HepG2 (cell line): Measurements from ENCODE around the gene HNRNPA2B1. TPM values are rescaled to one million over a fixed set of nuclear protein-coding genes. Genes with fewer than 3 reads are reported as not detected.

ENCODE experiments used
- ATAC-seq: fragments of 200-7000 bp; cut with Tn5 transposase; 3 replicates; pipeline ENCODE4 v1.9.1; 2020; ENCODE audit warnings: mild to moderate bottlenecking, moderate library complexity
- BruUV-seq: library from RNA; stranded (reverse); fragments of 400-500 nt; replicated peaks from 2 replicates; lab custom pipeline; 2021; lab: Mats Ljungman, UMichigan
- CTCF ChIA-PET: fragments of 300-600 bp; formaldehyde crosslinking; extraction: SDS; loops from one replicate; lab custom pipeline; 2021; ENCODE audit warnings: low total read pairs, inconsistent platforms, low intra/inter-chr PET ratio; lab: Yijun Ruan, JAX
- POLR2A ChIA-PET: fragments of 350-600 bp; sonication (Branson Sonifier 250); formaldehyde crosslinking; loops from one replicate; lab custom pipeline; 2020; ENCODE audit warnings: antibody characterized with exemption, inconsistent platforms; lab: Yijun Ruan, JAX
- DNase-seq: peaks from one replicate; pipeline ENCODE4 v3.0.0-alpha.2; 2015; ENCODE audit warnings: low spot score
- FAIRE-seq: peaks from 3 replicates; lab custom pipeline; 2011; peaks lifted over from hg19 to GRCh38; lab: Jason Lieb, UNC
- H2AFZ ChIP-seq: one replicate; pipeline ENCODE4 v1.6.1; 2011; ENCODE audit warnings: low read length, inconsistent platforms
- H3K27ac ChIP-seq: fragments of 300-600 bp; 3 replicates; pipeline ENCODE4 v1.8.0; 2011; ENCODE audit warnings: mixed run types, mild to moderate bottlenecking, mixed read lengths, low read length, inconsistent platforms; ENCODE audit not compliant: insufficient read depth; ENCODE audit errors: extremely low read length
- H3K27me3 ChIP-seq, 2 experiments: fragments of 200-600 bp in 1 of 2; 2 replicates in 1 of 2; 3 replicates in 1 of 2; pipeline versions ENCODE4 v1.6.0 to v1.8.0; 2011; ENCODE audit warnings: low read length in 2 of 2, mild to moderate bottlenecking in 2 of 2, moderate library complexity in 2 of 2, inconsistent platforms in 1 of 2; ENCODE audit not compliant: insufficient read depth in 2 of 2, control insufficient read depth in 1 of 2
- H3K36me3 ChIP-seq, 2 experiments: fragments of 200-600 bp in 1 of 2; replicated peaks in 1 of 2; 2 replicates in 1 of 2; 3 replicates in 1 of 2; pipeline versions ENCODE4 v1.5.1 to v1.8.0; 2011; ENCODE audit warnings: low read length in 2 of 2, inconsistent platforms in 1 of 2; ENCODE audit not compliant: insufficient read depth in 2 of 2, control insufficient read depth in 1 of 2
- H3K4me1 ChIP-seq: 2 replicates; pipeline ENCODE4 v1.5.1; 2012; ENCODE audit warnings: low read length, inconsistent platforms; ENCODE audit not compliant: insufficient read depth
- H3K4me2 ChIP-seq: 2 replicates; pipeline ENCODE4 v1.6.0; 2011; ENCODE audit warnings: low read depth, low read length, inconsistent platforms
- H3K4me3 ChIP-seq, 3 experiments: fragments of 200-600 bp in 1 of 3; sonication (generic), shearing (Covaris generic) in 1 of 3; replicated peaks in 1 of 3; 2 replicates each; pipeline ENCODE4 v1.5.1; 2011 to 2016; ENCODE audit warnings: low read length in 3 of 3, inconsistent platforms in 2 of 3, low read depth in 2 of 3, mild to moderate bottlenecking in 2 of 3, control low read depth in 1 of 3, mixed read lengths in 1 of 3; ENCODE audit not compliant: insufficient read depth in 1 of 3
- H3K79me2 ChIP-seq: one replicate; pipeline ENCODE4 v1.6.1; 2011; ENCODE audit warnings: low read length, inconsistent platforms; ENCODE audit not compliant: insufficient read depth
- H3K9ac ChIP-seq: 2 replicates; pipeline ENCODE4 v1.6.0; 2011; ENCODE audit warnings: mild to moderate bottlenecking, low read depth, low read length, inconsistent platforms; ENCODE audit not compliant: insufficient read depth
- H3K9me3 ChIP-seq: 2 replicates; pipeline ENCODE4 v1.5.1; 2012; ENCODE audit warnings: mild to moderate bottlenecking, low read length
- H4K20me1 ChIP-seq: 2 replicates; pipeline ENCODE4 v1.6.0; 2011; ENCODE audit warnings: inconsistent platforms, mild to moderate bottlenecking, low read length, moderate library complexity; ENCODE audit not compliant: insufficient read depth
- ETV5 ChIP-seq: IDR thresholded peaks from 2 replicates; pipeline ENCODE4 v1.6.1; 2018; ENCODE audit warnings: missing biosample characterization, missing genetic modification reagents, inconsistent platforms, borderline replicate concordance
- FOXO4 ChIP-seq: sonication (generic); formaldehyde crosslinking; conservative IDR thresholded peaks from 2 replicates; pipeline ENCODE4 v1.8.1; 2023; ENCODE audit warnings: missing genetic modification reagents
- GABPB1 ChIP-seq: IDR thresholded peaks from 2 replicates; pipeline ENCODE4 v1.6.1; 2016; ENCODE audit warnings: mild to moderate bottlenecking, missing genetic modification reagents, moderate library complexity, missing compliant biosample characterization
- KDM2A ChIP-seq: sonication (generic); formaldehyde crosslinking; IDR thresholded peaks from 2 replicates; pipeline ENCODE4 v1.4.0; 2020; ENCODE audit warnings: low read depth, missing genetic modification reagents, borderline replicate concordance
- MAZ ChIP-seq, 2 experiments: sonication (generic) in 1 of 2; formaldehyde crosslinking in 1 of 2; IDR thresholded peaks; 2 replicates each; pipeline versions ENCODE4 v1.5.0 to v1.6.1; 2012 to 2020; ENCODE audit warnings: low read depth in 2 of 2, mild to moderate bottlenecking in 2 of 2, borderline replicate concordance in 1 of 2, improper control_type of control experiment in 1 of 2, low read length in 1 of 2, missing genetic modification reagents in 1 of 2, moderate library complexity in 1 of 2
- PCBP1 ChIP-seq: fragments of 200-400 bp; formaldehyde crosslinking; IDR thresholded peaks from 2 replicates; pipeline ENCODE4 v1.6.1; 2017; ENCODE audit warnings: mild to moderate bottlenecking, low read depth, low read length, borderline replicate concordance
- POLR2A ChIP-seq, 2 experiments: IDR thresholded peaks; 2 replicates each; pipeline ENCODE4 v1.6.1; 2011; ENCODE audit warnings: low read depth in 2 of 2, low read length in 2 of 2, mild to moderate bottlenecking in 1 of 2, moderate library complexity in 1 of 2; ENCODE audit not compliant: insufficient read depth in 1 of 2
- SALL1 ChIP-seq: sonication (generic); formaldehyde crosslinking; IDR thresholded peaks from 2 replicates; pipeline ENCODE4 v1.8.0; 2022; ENCODE audit warnings: mild to moderate bottlenecking, missing genetic modification reagents
- SYNCRIP ChIP-seq: fragments of 200-400 bp; formaldehyde crosslinking; IDR thresholded peaks from 2 replicates; pipeline ENCODE4 v1.6.1; 2018; ENCODE audit warnings: mild to moderate bottlenecking, low read depth, low read length; ENCODE audit not compliant: insufficient read depth
- TAF1 ChIP-seq: sonication (generic); formaldehyde crosslinking; IDR thresholded peaks from 2 replicates; pipeline ENCODE4 v1.4.0; 2020; ENCODE audit warnings: missing genetic modification reagents
- ZFP91 ChIP-seq: sonication (generic); formaldehyde crosslinking; IDR thresholded peaks from 2 replicates; pipeline ENCODE4 v1.9.0; 2022; ENCODE audit warnings: missing genetic modification reagents, mild to moderate bottlenecking, borderline replicate concordance
- ZNF546 ChIP-seq: sonication (generic); formaldehyde crosslinking; conservative IDR thresholded peaks from 2 replicates; pipeline ENCODE4 v1.8.1; 2023; ENCODE audit warnings: mild to moderate bottlenecking, missing genetic modification reagents
- ZNF713 ChIP-seq: sonication (generic); formaldehyde crosslinking; IDR thresholded peaks from 2 replicates; pipeline ENCODE4 v1.4.0; 2020; ENCODE audit warnings: mild to moderate bottlenecking, missing genetic modification reagents
- ZNF747 ChIP-seq: sonication (generic); formaldehyde crosslinking; IDR thresholded peaks from 2 replicates; pipeline ENCODE4 v1.8.1; 2023; ENCODE audit warnings: missing genetic modification reagents, mild to moderate bottlenecking, borderline replicate concordance
- ZNF777 ChIP-seq: sonication (generic); formaldehyde crosslinking; IDR thresholded peaks from 2 replicates; pipeline ENCODE4 v1.4.0; 2020; ENCODE audit warnings: missing genetic modification reagents
- ZNF800 ChIP-seq: sonication (generic); formaldehyde crosslinking; IDR thresholded peaks from 2 replicates; pipeline ENCODE4 v1.4.0; 2020; ENCODE audit warnings: missing genetic modification reagents
- whole genome bisulfite sequencing: methylation state at CpG from one replicate; pipeline ENCODE4 v1.1.6; 2017; ENCODE audit warnings: low lambda C conversion rate; 5-methylcytosine and 5-hydroxymethylcytosine counted together
- in situ Hi-C: cut with HindIII; loops from 2 replicates; pipeline ENCODE4 v1.10.0; 2017; ENCODE audit warnings: low pct_unique_long_range_greater_than_20kb; ENCODE audit not compliant: extremely low pct_ligation_motif_present
- intact Hi-C: fragments of 100-400 bp; cut with micrococcal nuclease; formaldehyde crosslinking; loops from one replicate; pipeline ENCODE4 v1.10.0; 2022; ENCODE audit not compliant: unreplicated experiment
- polyA plus RNA-seq, 8 experiments: library from polyadenylated mRNA; depleted of rRNA in 3 of 8; stranded (reverse) in 7 of 8; unstranded in 1 of 8; fragments of >200 nt; fragmentation: Illumina TruSeq in 4 of 8; extraction: Trizol in 4 of 8; gene quantifications; 2 replicates each; pipeline versions ENCODE4 v1.2.1 to v1.2.3, GENCODE V29; 2011 to 2016; ENCODE audit warnings: low read depth in 4 of 8, missing spikeins in 1 of 8, mixed read lengths in 1 of 8; ENCODE audit not compliant: insufficient read depth in 1 of 8
- total RNA-seq, 5 experiments: library from RNA; depleted of rRNA; stranded (reverse); fragments of >200 nt; fragmentation: Illumina TruSeq; extraction: Trizol; gene quantifications; 2 replicates each; pipeline ENCODE4 v1.2.3, GENCODE V29; 2016; ENCODE audit warnings: low read depth in 1 of 5

HNRNPA2B1 gene
- total and polyA plus RNA-seq, 2 of the 13 experiments (the other 11 are each of a cell fraction or from before 2014, with no cell fraction given), result 193 to 412 TPM

- TF ChIP-seq ZNF800 (peak; percentile 37; the same call in 1 of the 2 replicates), ZNF546 (0 out of 2 replicates have a peak, but pooled peaks have one; percentile 45), GABPB1 (0 out of 2 replicates have a peak, but pooled peaks have one; percentile 26), SALL1 (CRISPR knock-in tag) (0 out of 2 replicates have a peak, but pooled peaks have one; percentile 18), KDM2A (CRISPR knock-in tag) (0 out of 2 replicates have a peak, but pooled peaks have one; percentile 20), ZNF777 (CRISPR knock-in tag) (peak; percentile 97)
Observed at GRCh38 chr7:26152782-26153240, 47.7 kb downstream of the HNRNPA2B1 start (continued).

- Histone ChIP-seq H3K36me3 (no peaks in the 10 kb centered on the region), H3K4me1 (peaks cover 53% of the 10 kb centered on the region), H3K79me2 (no peaks in the 10 kb centered on the region), H3K27me3 (peaks cover 0 to 13% of the 10 kb centered on the region in 2 experiments; a peak in 3 of 5 replicates), H3K4me2 (peak within 1 kb of the TSS; percentile 81), H3K9me3 (no peaks in the 10 kb centered on the region), H3K27ac (no peak within 1 kb of the TSS), H2AFZ (no peak within 1 kb of the TSS), H4K20me1 (no peaks in the 10 kb centered on the region), H3K9ac (peak within 1 kb of the TSS; percentile 54), H3K4me3 (peak within 1 kb of the TSS; percentile 58 to 72 (median 70))
- ChIA-PET POLR2A (interaction anchor here (0.8 to 2.4 kb wide), 8 partner anchors 9 to 200 kb away, joined by 3 to 36 read pairs (median 5); partner anchors contain the start of genes CBX3 and HNRNPA2B1), CTCF (no interaction called here)
- intact Hi-C loops, result loop anchor here (2.0 to 10.0 kb wide), 2 partner anchors 47 to 57 kb away; no protein-coding TSS in a partner anchor
- WGBS, result 0% methylated on average over 11 of the region's 95 CpGs
- BruUV-seq, result no TSS peak
- DNase-seq (peak; percentile 76), FAIRE-seq (no peak), ATAC-seq (peak; percentile 83)
- in situ Hi-C loops, result no loop called here
- TF ChIP-seq FOXO4, result 0 out of 2 replicates have a peak, but pooled peaks have one; percentile 78
- TF ChIP-seq ETV5 (CRISPR knock-in tag), result no peak
- TF ChIP-seq MAZ (IDR thresholded peaks at IDR 0.05; ENCODE audit: borderline replicate concordance, low read depth, low read length), result no peak
- TF ChIP-seq MAZ (CRISPR knock-in tag; IDR thresholded peaks at IDR 0.05; ENCODE audit: low read depth), result peak; percentile 76; the same call in 1 of the 2 replicates
- TF ChIP-seq ZFP91 (CRISPR knock-in tag), result peak; percentile 23; the same call in 1 of the 2 replicates
- TF ChIP-seq POLR2A (IDR thresholded peaks at IDR 0.05; ENCODE audit: insufficient read depth in 1 of 2, low read depth in 2 of 2, low read length in 2 of 2), result peak; percentile 34 to 69; a peak in 3 of 4 replicates
- no peak for TF ChIP-seq SYNCRIP
- no peak for TF ChIP-seq ZNF713 (CRISPR knock-in tag)
- TF ChIP-seq ZNF747, result 0 out of 2 replicates have a peak, but pooled peaks have one; percentile 6
- TF ChIP-seq PCBP1, result no peak
- peak; percentile 37; the same call in 1 of the 2 replicates for TF ChIP-seq TAF1
Observed at GRCh38 chr7:26151953-26152781, 48.4 kb downstream of the HNRNPA2B1 start, which contains the start of gene NFE2L3. NFE2L3 (plus strand) TSS chr7:26152198; CDS start chr7:26152499, 301 bp downstream.
